GM21786 (cell line): ENCODE measurements around the gene DYNC1H1.

Experiments used
- ATAC-seq: cut with Tn5 transposase; IDR thresholded peaks from one replicate; pipeline ENCODE4 v1.9.1; 2021; ENCODE audit not compliant: unreplicated experiment

The DYNC1H1 gene

DNA sequence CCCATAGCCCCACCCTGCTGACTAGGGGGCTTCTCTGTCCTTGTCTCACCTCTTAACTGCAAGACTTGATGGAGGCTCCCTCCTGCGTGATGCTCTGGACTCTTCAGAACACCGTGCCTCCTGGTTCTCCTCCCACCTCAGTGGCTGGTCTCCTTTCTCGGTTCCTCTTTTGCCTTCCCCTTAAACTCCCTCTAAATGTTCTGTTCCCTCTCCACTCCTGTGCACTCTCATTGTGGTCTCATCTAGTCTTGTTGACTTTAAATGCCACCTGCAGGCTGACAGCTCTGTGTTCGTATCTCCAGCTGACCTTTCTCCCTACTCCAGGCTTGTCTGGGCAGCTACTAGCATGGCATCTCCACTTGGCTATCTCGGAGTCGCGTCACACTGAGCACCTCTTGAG lies 28.3 kb downstream of the DYNC1H1 start:
- ATAC-seq = peak; percentile 93

DNA sequence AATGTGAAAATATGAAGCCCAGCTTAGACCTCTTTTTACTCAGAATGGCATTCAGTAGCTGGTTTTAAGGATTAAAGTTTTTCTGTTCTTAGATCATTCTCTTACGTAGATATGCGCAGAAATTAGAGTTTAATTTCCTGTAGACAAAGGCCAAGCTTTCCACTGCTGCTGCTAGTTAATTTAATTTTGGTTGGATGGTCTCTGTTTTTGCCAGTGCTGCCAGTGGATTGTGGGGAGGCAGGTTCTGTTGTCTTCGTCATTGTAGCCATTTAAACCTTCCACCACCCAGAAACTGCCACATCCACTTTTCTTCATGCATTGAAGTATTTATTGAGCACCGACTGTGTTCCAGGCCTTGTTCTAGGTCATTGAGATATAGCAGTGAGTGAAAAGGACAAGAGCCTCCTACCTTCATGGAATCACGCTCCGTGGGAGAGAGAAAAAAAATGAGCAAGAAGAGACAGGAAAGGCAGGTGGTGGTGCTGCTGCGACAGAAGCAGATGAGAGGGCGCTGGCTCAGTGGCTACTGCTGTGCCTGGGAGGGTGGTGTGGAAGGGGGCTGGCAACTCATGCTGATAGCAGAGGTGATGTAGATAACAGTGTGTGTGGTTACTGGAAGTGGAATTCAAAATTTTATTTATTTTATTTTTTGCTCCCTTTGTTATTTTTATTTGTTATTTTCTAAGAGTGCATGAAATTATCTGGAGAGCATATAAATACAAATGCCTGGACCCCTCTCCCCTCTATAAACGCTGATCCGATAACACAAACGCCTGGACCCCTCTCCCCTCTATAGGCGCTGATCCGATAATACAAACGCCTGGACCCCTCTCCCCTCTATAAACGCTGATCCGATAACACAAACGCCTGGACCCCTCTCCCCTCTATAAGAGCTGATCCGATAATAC lies 33.3 kb downstream of the DYNC1H1 start:
- no peak for ATAC-seq

DNA sequence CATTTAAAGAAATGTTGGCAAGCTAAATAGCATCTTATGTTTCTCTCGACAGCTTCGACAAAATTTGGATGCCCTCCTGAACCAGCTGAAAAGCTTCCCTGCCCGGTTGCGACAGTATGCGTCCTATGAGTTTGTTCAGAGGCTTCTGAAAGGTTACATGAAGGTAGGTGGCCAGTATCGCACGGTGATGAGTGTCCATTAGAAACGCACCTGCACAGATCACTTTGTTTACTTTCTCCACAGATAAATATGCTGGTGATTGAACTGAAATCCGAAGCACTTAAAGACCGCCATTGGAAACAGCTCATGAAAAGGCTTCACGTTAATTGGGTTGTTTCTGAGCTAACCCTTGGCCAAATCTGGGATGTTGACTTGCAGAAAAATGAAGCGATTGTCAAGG lies 36.5 kb downstream of the DYNC1H1 start:
- no peak for ATAC-seq

DNA sequence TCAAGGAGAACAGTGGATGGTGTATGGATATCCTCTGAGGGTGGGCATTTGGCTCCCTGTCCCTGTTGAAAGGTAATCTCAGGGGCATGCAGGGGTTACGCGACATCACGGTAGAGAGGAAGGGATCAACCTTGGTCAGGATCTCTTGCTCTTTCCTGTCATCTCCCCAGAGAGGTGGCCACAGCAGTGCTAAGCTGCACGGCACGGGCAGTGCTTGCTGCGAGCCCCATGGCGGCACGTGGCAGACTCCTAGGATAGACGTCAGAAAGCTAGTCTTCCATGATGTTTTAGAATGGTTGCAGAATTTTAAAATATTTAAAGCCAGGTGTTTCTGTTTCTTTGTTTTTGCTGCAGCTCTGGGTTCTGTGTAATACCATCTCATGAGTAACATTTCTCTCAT lies 41.0 kb downstream of the DYNC1H1 start:
- no peak for ATAC-seq

DNA sequence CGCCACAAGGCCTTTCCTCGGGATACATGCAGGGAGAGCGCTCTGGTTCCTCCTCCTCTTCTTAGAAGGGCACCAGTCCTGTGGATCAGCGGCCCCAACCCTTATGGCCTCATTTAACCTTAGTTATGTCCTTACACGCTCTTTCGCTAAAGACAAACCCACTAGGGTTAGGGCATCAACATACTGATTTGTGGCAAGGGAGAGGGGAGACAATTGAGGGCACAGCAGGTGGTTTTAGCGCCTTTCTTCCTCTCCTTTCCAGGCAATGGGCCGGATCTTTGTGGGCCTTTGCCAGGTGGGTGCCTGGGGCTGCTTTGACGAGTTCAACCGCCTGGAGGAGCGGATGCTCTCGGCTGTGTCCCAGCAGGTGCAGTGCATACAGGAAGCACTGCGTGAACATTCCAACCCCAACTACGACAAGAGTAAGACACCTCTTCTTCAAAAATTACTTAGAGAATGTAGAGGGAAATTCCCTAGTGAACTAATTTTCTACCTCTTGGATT lies 43.6 kb downstream of the DYNC1H1 start:
- ATAC-seq = no peak

- ATAC-seq = no peak
Observed at GRCh38 chr14:102008891-102009290, 44.5 kb downstream of the DYNC1H1 start.

DNA sequence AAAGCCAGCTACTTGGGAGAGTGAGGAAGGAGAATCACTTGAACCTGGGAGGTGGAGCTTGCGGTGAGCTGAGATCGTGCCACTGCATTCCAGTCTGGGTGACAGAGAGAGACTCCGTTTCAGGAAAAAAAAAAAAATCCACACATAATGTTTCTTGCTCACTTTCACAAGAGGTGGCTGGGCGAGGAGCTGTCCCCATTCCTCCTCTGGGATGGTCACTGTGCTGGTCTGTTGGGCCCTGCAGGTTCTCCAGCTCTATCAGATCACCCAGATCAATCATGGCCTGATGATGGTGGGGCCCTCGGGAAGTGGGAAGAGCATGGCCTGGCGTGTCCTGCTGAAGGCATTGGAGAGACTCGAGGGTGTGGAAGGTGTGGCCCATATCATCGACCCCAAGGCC lies 47.3 kb downstream of the DYNC1H1 start:
- no peak for ATAC-seq

DNA sequence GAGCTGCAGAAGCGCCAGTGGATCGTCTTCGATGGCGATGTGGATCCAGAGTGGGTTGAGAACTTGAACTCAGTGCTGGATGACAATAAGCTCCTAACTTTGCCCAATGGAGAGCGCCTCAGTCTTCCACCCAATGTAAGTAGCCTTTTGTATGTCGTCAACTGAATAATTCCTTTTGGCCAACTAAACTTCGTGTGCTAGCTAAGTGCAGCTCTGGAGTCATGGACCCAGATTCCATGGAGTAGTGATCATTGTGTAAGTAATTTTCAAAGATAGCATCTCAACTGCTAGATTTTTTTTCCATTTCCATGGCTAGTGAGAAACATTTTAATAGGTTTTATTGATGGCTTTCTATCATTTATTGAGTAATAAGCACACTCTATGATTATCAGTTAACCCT lies 48.0 kb downstream of the DYNC1H1 start:
- no peak for ATAC-seq

DNA sequence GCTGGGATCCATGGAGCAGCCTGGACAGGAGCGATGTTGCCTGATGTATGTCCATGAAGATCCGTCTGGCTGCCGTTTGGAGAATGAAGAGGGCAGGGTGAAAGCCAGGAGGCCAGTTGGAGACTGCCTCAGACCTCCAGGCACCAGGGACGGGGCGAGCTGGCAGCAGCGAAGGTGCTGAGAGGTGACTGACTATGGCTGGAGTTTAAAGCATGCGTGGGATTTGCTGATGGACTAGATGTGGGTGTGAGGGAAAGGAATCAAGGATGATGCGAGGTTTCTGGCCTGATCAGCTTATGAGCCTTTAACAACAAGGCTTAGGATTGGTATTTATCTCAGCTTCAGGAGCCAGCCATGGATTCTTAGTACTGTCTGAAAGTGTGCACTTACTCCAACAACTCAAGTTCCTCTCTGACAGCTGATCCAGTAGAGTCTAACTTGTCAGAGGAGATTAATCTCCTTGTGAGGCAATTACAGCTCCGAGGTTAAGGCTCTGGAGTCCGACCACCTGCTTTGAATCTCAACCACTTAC lies 49.4 kb downstream of the DYNC1H1 start:
- no peak for ATAC-seq

DNA sequence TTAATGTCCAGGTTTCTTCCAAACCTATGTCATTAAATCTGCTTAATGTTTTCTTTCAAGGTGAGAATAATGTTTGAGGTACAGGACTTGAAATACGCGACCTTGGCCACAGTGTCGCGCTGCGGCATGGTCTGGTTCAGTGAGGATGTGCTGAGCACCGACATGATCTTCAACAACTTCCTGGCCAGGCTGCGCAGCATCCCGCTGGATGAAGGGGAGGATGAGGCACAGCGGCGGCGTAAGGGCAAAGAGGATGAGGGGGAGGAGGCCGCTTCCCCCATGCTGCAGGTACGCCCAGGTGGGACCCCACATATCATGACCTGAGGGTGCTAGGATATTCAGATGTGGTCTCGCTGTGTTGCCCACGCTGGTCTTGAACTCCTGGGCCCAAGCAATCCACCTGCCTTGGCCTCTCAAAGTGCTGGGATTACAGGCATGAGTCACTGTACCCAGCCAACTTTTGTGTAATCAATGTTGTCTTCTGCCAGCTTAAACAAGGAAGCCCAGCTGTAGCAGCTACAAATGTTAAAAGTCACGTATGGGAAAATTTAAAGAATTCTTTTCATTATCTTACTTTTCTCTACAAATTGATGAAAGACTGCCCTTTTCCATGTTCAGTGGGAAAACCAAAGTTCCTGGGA lies 50.8 kb downstream of the DYNC1H1 start:
- ATAC-seq = no peak

- no peak for ATAC-seq
Observed at GRCh38 chr14:102015771-102016170, 51.4 kb downstream of the DYNC1H1 start.

DNA sequence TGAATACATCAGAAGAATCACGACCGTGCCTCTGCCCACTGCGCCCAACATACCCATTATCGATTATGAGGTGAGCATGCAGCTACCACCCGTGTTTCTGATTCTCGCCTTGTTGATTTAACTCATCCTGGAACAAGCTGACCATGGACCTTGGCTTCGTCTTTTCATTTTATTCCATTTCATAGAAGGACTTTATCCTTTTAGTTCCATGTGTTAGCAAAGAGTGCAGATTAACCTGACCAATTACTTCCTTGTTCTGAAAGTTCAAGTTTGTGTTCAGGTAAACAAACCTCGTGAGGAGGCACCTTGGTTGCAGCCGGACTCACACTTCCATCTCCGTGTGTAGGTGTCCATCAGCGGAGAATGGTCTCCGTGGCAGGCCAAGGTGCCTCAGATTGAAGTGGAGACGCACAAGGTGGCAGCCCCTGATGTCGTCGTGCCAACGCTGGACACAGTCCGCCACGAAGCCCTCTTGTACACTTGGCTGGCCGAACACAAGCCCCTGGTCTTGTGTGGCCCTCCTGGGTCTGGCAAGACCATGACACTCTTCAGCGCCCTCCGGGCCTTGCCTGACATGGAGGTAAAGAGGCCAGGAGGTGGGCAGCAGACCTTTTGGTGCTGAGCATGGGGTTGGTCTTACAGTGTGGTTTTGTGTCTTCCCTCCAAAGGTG lies 52.2 kb downstream of the DYNC1H1 start:
- ATAC-seq = no peak

DNA sequence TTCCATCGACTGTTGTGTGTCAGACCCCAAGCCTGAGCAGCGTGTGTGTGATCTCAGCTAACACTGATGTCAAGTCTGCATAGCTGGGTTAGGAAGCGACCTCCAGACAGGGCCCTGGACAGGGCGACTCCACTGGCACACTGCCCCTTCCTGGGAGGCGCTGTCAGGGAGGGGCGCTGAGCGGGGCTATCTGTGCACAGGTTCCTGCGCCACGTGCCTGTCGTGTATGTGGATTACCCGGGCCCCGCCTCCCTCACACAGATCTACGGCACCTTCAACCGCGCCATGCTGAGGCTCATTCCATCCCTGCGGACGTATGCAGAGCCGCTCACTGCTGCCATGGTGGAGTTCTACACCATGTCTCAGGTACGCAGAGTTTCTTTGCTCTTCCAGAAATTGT lies 53.9 kb downstream of the DYNC1H1 start:
- no peak for ATAC-seq

DNA sequence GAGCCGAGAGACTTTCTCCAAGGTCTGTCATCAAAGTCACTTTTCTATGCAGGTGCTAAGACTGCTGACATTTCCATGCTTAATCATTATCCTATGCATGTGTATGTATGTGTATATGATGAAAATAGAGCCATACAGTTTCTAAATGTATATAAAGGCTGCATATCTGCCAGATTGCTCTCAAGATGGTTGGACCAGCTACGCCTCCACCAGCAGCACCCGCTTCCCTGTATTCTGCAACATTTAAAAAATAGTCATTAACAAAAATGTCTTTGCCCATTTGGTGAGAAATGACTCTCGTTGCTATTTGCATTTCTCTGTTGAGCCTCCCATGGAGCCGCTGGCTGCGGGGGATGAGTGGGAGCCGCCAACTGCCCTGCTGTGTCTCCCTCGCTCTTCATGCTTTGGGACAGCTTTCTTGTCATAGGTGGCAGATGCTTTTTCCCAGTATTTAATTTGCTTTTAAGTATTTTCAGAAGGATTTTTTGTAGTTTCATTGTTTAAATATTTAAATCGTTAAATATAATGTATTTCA lies 54.7 kb downstream of the DYNC1H1 start:
- ATAC-seq = no peak

GRCh38 chr14:102020058-102020971 lies 55.9 kb downstream of the DYNC1H1 start:
- no peak for ATAC-seq

- ATAC-seq = no peak
Observed at GRCh38 chr14:102026934-102027333, 62.6 kb downstream of the DYNC1H1 start.

DNA sequence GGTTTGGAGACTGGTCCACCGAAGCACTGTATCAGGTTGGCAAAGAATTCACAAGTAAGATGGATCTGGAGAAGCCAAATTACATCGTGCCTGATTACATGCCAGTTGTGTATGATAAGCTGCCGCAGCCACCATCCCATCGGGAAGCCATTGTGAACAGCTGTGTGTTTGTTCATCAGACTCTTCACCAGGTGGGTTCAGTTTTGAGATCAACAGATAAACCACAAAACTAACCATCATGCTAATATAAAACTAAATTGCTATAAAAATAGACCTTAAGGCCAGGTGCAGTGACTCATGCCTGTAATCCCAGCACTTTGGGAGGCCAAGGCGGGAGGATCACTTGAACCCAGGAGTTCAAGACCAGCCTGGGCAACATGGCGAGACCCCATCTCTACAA lies 63.6 kb downstream of the DYNC1H1 start:
- ATAC-seq = no peak

DNA sequence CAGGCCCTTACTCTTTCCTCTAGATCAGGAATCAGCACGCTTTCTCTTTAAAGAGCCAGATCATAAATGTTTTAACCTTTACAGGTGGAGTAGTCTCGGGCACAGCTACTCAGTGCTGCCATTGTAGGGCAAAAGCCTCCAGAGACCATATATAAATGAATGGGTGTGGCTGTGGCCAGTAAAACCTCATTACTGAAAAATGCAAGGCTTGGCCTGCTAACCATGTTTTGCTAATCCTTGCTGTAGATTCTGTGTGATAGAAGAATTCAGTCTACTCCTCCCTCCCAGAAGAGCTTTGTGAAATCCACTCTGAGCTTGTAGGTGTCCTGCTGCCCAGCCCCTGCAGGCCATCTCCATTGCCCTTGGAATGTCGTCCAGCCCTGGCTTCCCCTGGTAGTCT lies 64.4 kb downstream of the DYNC1H1 start:
- no peak for ATAC-seq

DNA sequence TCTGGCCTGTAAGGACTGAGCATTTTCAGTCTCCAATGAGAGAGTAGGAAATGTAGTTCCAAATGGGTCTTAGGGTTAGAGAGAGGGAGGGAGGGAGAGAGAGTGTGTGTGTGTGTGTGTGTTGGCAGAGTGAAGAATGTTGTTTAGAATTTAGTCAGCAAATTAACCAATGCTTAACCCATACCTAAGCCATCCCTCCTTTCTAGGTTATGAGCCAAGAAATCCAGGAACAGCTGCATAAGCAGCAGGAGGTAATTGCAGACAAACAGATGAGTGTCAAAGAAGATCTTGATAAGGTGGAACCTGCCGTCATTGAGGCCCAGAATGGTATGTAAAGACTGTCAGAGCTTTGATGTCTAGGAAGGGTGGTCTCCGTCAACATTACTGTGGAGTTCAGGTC lies 65.6 kb downstream of the DYNC1H1 start:
- ATAC-seq = no peak

- ATAC-seq = no peak
Observed at GRCh38 chr14:102033241-102033640, 68.9 kb downstream of the DYNC1H1 start.
